WTC11 (cell line): ENCODE data around the gene IPPK. TPM values are rescaled to one million over a fixed set of nuclear protein-coding genes. Genes with fewer than 3 reads are reported as not detected.

Experiments used
- ATAC-seq: fragments of 200-7000 bp; cut with Tn5 transposase; 2 replicates; pipeline ENCODE4 v1.10.0; 2021; ENCODE audit warnings: mild to moderate bottlenecking, moderate library complexity
- CTCF ChIA-PET: fragments of 300-600 bp; sonication (Branson Sonifier 250); formaldehyde crosslinking; loops from one replicate; lab custom pipeline; 2021; ENCODE audit warnings: antibody characterized with exemption; lab: Charles Lee
- POLR2A ChIA-PET: fragments of 350-600 bp; sonication (Branson Sonifier 250); formaldehyde crosslinking; loops from one replicate; lab custom pipeline; 2021; ENCODE audit warnings: antibody characterized with exemption; lab: Charles Lee
- DNase-seq: peaks from one replicate; pipeline ENCODE4 v3.0.0; 2021; ENCODE audit warnings: low spot score
- H3K27ac Mint-ChIP-seq: 2 replicates; pipeline ENCODE4 v1.8.0; 2021; ENCODE audit warnings: mixed read lengths
- H3K27me3 Mint-ChIP-seq: 2 replicates; pipeline ENCODE4 v1.8.0; 2021; ENCODE audit warnings: low read depth, mild to moderate bottlenecking, moderate library complexity, mixed read lengths
- H3K36me3 Mint-ChIP-seq: 2 replicates; pipeline ENCODE4 v1.8.0; 2021; ENCODE audit warnings: mixed read lengths
- H3K4me1 Mint-ChIP-seq: 2 replicates; pipeline ENCODE4 v1.8.0; 2022; ENCODE audit warnings: mixed read lengths
- H3K4me3 Mint-ChIP-seq: 2 replicates; pipeline ENCODE4 v1.8.0; 2021; ENCODE audit warnings: mild to moderate bottlenecking, moderate library complexity, mixed read lengths
- H3K9me3 Mint-ChIP-seq: 2 replicates; pipeline ENCODE4 v1.8.0; 2021; ENCODE audit warnings: mixed read lengths
- AR ChIP-seq: fragments of 250-450 bp; sonication (Bioruptor Pico); IDR thresholded peaks from 2 replicates; pipeline ENCODE4 v1.9.0; 2021; ENCODE audit warnings: mild to moderate bottlenecking
- CREM ChIP-seq: sonication (generic); formaldehyde crosslinking; IDR thresholded peaks from 2 replicates; pipeline ENCODE4 v1.8.1; 2022; ENCODE audit warnings: mild to moderate bottlenecking, missing genetic modification reagents, moderate library complexity
- ERG ChIP-seq: fragments of 250-450 bp; sonication (Bioruptor Pico); IDR thresholded peaks from 2 replicates; pipeline ENCODE4 v1.8.0; 2021; ENCODE audit warnings: mild to moderate bottlenecking
- ETV6 ChIP-seq: sonication (generic); formaldehyde crosslinking; IDR thresholded peaks from 2 replicates; pipeline ENCODE4 v1.8.1; 2022; ENCODE audit warnings: mild to moderate bottlenecking, missing genetic modification reagents
- FOXP1 ChIP-seq: sonication (generic); formaldehyde crosslinking; IDR thresholded peaks from 2 replicates; pipeline ENCODE4 v1.8.0; 2022; ENCODE audit warnings: missing genetic modification reagents, mild to moderate bottlenecking, moderate library complexity, borderline replicate concordance
- GRHL2 ChIP-seq: fragments of 250-450 bp; sonication (Bioruptor Pico); IDR thresholded peaks from 2 replicates; pipeline ENCODE4 v1.8.0; 2022; ENCODE audit warnings: mild to moderate bottlenecking, moderate library complexity; ENCODE audit not compliant: insufficient replicate concordance, severe bottlenecking
- KAT7 ChIP-seq: sonication (generic); formaldehyde crosslinking; IDR thresholded peaks from 2 replicates; pipeline ENCODE4 v1.8.1; 2023; ENCODE audit warnings: missing genetic modification reagents, mild to moderate bottlenecking, borderline replicate concordance
- MXD4 ChIP-seq: fragments of 250-450 bp; sonication (Bioruptor Pico); IDR thresholded peaks from 2 replicates; pipeline ENCODE4 v1.8.0; 2021; ENCODE audit warnings: mild to moderate bottlenecking, moderate library complexity, borderline replicate concordance
- MYBL2 ChIP-seq: sonication (generic); formaldehyde crosslinking; IDR thresholded peaks from 2 replicates; pipeline ENCODE4 v1.8.1; 2023; ENCODE audit warnings: mild to moderate bottlenecking, moderate library complexity, missing genetic modification reagents
- NFE2L1 ChIP-seq: sonication (generic); formaldehyde crosslinking; IDR thresholded peaks from 2 replicates; pipeline ENCODE4 v1.8.1; 2023; ENCODE audit warnings: missing genetic modification reagents
- NR1H2 ChIP-seq: sonication (generic); formaldehyde crosslinking; IDR thresholded peaks from 2 replicates; pipeline ENCODE4 v1.9.0; 2021; ENCODE audit warnings: mild to moderate bottlenecking, moderate library complexity, missing genetic modification reagents
- PREB ChIP-seq: sonication (generic); formaldehyde crosslinking; IDR thresholded peaks from 2 replicates; pipeline ENCODE4 v1.8.1; 2022; ENCODE audit warnings: mild to moderate bottlenecking, missing genetic modification reagents, moderate library complexity, borderline replicate concordance
- ZNF138 ChIP-seq: sonication (generic); formaldehyde crosslinking; conservative IDR thresholded peaks from 2 replicates; pipeline ENCODE4 v1.8.1; 2022; ENCODE audit warnings: mild to moderate bottlenecking, moderate library complexity, missing genetic modification reagents
- ZNF317 ChIP-seq: sonication (generic); formaldehyde crosslinking; IDR thresholded peaks from 2 replicates; pipeline ENCODE4 v1.8.1; 2023; ENCODE audit warnings: low read depth, mild to moderate bottlenecking, moderate library complexity, missing genetic modification reagents, borderline replicate concordance
- ZSCAN18 ChIP-seq: fragments of 250-450 bp; sonication (Bioruptor Pico); IDR thresholded peaks from 2 replicates; pipeline ENCODE4 v2.1.2; 2022; ENCODE audit warnings: mild to moderate bottlenecking, moderate library complexity
- total RNA-seq: library from RNA; stranded (reverse); gene quantifications from 3 replicates; pipeline ENCODE4 v1.2.3, GENCODE V29; 2021
- TF ChIP-seq, protein P1 (sequence below): sonication (generic); formaldehyde crosslinking; IDR thresholded peaks from 2 replicates; pipeline ENCODE4 v1.8.1; 2022; ENCODE audit warnings: missing genetic modification reagents, borderline replicate concordance
- TF ChIP-seq, protein P2 (sequence below): sonication (generic); formaldehyde crosslinking; IDR thresholded peaks from 2 replicates; pipeline ENCODE4 v1.8.1; 2022; ENCODE audit warnings: low read depth, mild to moderate bottlenecking, moderate library complexity, missing genetic modification reagents, borderline replicate concordance

Gene IPPK
- total RNA-seq, 1 experiment from 2014 or later = 8.6 TPM

DNA sequence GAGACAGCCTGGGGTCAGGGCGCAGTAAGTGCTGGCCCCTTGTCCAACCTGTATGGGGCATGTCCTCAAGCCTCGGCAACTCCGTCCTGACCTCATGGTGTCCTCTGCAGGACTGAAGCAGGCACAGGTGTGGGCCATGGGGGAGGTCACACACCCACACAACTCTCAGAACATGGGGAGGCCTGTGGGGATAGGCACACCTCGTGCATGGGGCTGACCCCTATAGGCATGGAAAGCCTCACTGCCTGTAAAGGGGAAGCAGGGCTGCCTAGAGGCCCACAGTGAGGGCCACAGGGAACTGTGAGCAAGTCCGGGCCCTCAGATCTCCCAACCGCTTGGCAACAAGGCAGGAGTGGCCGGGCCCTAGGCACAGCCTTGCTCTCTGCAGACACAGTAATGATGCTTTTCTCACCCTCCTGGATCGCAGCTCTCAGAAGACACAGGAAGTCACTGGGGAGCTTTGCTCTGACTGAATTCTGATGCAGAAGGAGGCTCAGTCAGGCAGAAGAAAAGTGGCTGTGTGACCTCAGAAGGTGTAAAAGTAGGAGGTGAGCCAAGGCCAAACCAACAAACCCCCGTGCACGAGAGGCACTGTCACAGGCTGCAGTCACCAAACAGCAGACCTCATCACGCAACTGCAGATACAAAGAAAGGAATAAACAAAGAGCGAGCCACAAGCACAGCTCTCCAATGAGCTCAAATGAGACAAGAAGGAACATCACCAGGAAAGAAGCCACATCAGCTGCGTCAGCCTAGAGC lies 5.4 kb downstream of the IPPK start:
- Mint-ChIP-seq H3K4me3 (no peak overlapping the region), H3K9me3 (no peaks in the 10 kb centered on the region), H3K36me3 (no peaks in the 10 kb centered on the region), H3K4me1 (peaks cover 30% of the 10 kb centered on the region), H3K27ac (peak overlapping the region; percentile 87), H3K27me3 (no peaks in the 10 kb centered on the region)
- POLR2A ChIA-PET = no interaction called here
- no peak for DNase-seq
- peak; percentile 46 for ATAC-seq
- CTCF ChIA-PET = interaction anchor here (0.9 to 1.8 kb wide), 3 partner anchors 30 to 126 kb away, joined by 3 to 4 read pairs (median 3); no protein-coding TSS in a partner anchor
- no peak for TF ChIP-seq MXD4
- no peak for TF ChIP-seq MYBL2 (CRISPR knock-in tag)
- no peak for TF ChIP-seq ERG (CRISPR knock-in tag)
- TF ChIP-seq, protein P1, sequence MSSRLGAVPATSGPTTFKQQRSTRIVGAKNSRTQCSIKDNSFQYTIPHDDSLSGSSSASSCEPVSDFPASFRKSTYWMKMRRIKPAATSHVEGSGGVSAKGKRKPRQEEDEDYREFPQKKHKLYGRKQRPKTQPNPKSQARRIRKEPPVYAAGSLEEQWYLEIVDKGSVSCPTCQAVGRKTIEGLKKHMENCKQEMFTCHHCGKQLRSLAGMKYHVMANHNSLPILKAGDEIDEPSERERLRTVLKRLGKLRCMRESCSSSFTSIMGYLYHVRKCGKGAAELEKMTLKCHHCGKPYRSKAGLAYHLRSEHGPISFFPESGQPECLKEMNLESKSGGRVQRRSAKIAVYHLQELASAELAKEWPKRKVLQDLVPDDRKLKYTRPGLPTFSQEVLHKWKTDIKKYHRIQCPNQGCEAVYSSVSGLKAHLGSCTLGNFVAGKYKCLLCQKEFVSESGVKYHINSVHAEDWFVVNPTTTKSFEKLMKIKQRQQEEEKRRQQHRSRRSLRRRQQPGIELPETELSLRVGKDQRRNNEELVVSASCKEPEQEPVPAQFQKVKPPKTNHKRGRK = no peak
- TF ChIP-seq, protein P2, sequence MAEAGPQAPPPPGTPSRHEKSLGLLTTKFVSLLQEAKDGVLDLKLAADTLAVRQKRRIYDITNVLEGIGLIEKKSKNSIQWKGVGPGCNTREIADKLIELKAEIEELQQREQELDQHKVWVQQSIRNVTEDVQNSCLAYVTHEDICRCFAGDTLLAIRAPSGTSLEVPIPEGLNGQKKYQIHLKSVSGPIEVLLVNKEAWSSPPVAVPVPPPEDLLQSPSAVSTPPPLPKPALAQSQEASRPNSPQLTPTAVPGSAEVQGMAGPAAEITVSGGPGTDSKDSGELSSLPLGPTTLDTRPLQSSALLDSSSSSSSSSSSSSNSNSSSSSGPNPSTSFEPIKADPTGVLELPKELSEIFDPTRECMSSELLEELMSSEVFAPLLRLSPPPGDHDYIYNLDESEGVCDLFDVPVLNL = no peak
- TF ChIP-seq NFE2L1 (CRISPR knock-in tag) = no peak
- TF ChIP-seq AR (CRISPR knock-in tag) = no peak
- no peak for TF ChIP-seq ETV6 (CRISPR knock-in tag)
- TF ChIP-seq ZNF138 (CRISPR knock-in tag) = no peak
- no peak for TF ChIP-seq GRHL2 (CRISPR knock-in tag)
- no peak for TF ChIP-seq NR1H2 (CRISPR knock-in tag)
- TF ChIP-seq ZSCAN18 (CRISPR knock-in tag) = no peak
- no peak for TF ChIP-seq FOXP1 (CRISPR knock-in tag)
- no peak for TF ChIP-seq CREM
- TF ChIP-seq ZNF317 (CRISPR knock-in tag) = no peak
- TF ChIP-seq PREB = no peak
- TF ChIP-seq KAT7 (CRISPR knock-in tag) = no peak
